Stimulated activated CD4-positive, alpha-beta T cell treated with anti-CD3 and anti-CD28 coated beads, Interleukin-12 subunit alpha, Interleukin-12 subunit beta, amount 100 ng/mL, for 24 hours (primary cell): ENCODE measurements around the gene OR6C1.
"Not testable (repeated sequence)": the region's sequence is repeated elsewhere in the genome, so short reads cannot be mapped to it uniquely, and the experiment has no call there.

Source experiments
- DNase-seq, 2 experiments: peaks; one replicate each; pipeline ENCODE4 v3.0.0-alpha.2; 2020; ENCODE audit warnings: low read depth in 2 of 2

Gene OR6C1

GRCh38 chr12:55314043-55314442 is at the start of gene OR6C1:
Gene OR6C1, plus strand, starts transcription at chr12:55314343. Its CDS starts 6,257 bp downstream, at chr12:55320600.
- DNase-seq = no peak

GRCh38 chr12:55280991-55281390 is 33.2 kb upstream of the OR6C1 start:
- no peak for DNase-seq

GRCh38 chr12:55289999-55290398 is 24.1 kb upstream of the OR6C1 start:
- DNase-seq = no peak

- no peak for DNase-seq
These were observed 17.7 kb upstream of the OR6C1 start, which contains the start of gene OR6C6 for GRCh38 chr12:55296469-55296868. Gene OR6C6, minus strand, starts transcription at chr12:55296569. Its CDS starts 1,337 bp downstream, at chr12:55295232.

- DNase-seq = no peak
These were observed 6.1 kb downstream of the OR6C1 start for GRCh38 chr12:55320201-55320600.

GRCh38 chr12:55325801-55326200 is 11.7 kb downstream of the OR6C1 start:
- DNase-seq = not testable (repeated sequence)

- no peak for DNase-seq
These were observed 16.3 kb downstream of the OR6C1 start, which contains the start of gene OR6C3 for GRCh38 chr12:55330446-55330845. Gene OR6C3, plus strand, starts transcription at chr12:55330746. Its CDS starts 955 bp downstream, at chr12:55331701.

- DNase-seq = no peak
These were observed 21.9 kb downstream of the OR6C1 start for GRCh38 chr12:55336002-55336401.

- DNase-seq = not testable (repeated sequence)
These were observed 41.2 kb downstream of the OR6C1 start for GRCh38 chr12:55355338-55355737.

GRCh38 chr12:55362675-55363074 is 48.5 kb downstream of the OR6C1 start, which contains the start of gene OR6C75:
Gene OR6C75, plus strand, starts transcription at chr12:55362975. Its CDS starts 2,136 bp downstream, at chr12:55365111.
- DNase-seq = no peak

- DNase-seq = no peak
These were observed 50.9 kb downstream of the OR6C1 start for GRCh38 chr12:55365086-55365485.
